ENCODE measurements around the gene PHF13.
"Not testable (repeated sequence)": the region's sequence is repeated elsewhere in the genome, so short reads cannot be mapped to it uniquely, and the experiment has no call there.

PHF13 gene

DNA sequence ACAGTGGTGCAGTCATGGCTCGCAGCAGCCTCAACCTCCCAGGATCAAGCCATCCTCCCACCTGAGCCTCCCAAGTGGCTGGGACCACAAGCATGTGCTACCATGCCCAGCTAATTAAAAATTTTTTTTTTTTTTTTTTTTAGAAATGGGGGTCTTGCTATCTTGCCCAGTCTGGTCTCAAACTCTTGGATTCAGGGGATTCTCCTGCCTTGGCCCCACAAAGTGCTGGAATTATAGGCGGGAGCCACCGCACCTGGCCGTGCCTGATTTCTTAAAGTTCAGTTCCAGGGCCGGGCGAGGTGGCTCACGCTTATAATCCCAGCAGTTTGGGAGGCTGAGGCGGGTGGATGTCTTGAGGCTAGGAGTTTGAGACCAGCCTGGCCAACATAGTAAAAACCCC is 17.5 kb downstream of the PHF13 start:
- DNase-seq (ENCODE audit: low spot score) = no peak

DNA sequence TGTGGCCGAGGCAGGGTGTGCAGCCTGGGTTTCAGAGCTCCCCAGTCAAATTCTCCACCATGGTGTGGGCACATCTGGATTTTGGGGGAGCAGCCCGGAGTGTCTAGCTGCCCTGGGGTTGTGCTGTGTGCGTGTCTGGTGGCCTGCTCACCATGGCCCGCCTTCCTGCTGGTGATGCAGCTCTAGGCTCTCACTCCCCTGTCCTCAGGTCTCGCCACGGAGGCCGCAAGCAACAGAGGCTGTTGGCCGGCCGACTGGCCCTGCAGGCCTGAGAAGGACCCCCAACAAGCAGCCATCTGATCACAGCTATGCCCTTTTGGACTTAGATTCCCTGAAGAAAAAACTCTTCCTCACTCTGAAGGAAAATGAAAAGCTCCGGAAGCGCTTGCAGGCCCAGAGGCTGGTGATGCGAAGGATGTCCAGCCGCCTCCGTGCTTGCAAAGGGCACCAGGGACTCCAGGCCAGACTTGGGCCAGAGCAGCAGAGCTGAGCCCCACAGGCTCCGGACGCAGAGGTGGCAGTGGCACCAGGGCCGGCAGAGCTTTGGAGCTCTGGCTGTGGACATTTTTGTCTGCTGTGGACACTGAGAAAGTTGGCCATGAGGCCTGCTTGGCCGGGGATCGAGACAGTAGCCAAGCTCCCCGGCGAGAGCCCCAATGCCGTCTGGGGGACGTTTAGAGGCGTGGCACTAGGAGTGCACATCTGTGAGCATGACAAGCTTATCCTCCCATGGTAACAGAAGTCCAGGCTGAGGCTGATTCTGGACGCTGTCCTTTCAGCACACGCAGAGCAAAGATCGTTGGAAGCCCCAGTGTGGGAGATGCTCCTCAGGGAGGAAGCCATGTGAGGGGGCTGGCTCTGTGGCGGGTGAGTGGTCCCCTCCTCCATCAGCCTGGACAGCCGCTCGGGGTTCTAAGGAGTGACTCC is 19.3 kb downstream of the PHF13 start:
- no peak for DNase-seq (ENCODE audit: low spot score)

DNA sequence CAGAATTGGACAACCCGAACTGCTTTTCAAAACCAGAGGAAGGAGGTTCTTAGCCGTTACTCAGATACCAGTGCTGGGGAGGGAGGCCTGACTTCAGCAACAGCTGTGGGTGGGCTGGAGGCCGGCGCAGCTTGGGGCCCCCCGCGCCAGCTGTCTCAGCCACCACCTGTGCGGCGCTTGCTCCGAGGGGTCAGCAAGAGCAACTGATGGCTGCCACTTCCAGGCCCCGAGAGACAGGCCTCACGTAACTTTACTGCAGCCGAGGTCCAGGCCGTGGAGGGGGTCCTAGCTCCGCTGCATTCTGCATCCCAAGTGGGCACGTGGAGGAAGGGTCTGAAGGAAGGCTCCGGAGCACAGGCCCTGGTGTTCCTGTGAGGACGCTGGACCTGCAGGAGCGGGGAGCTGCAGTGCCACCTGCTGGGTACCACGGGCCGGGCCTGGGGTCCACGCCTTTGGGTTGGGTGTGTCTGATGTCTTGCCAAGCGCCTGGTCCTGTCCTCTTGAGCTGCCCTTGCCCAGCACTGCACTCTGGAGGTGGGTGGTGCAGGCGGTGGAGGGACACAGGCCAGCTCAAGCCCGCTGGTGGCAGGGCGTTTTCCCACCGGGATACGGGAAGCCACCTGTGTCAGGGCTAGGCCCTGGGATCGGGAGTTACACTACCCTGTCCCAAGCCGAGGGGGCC is 21.0 kb downstream of the PHF13 start:
- peak; percentile 76 for DNase-seq (ENCODE audit: low spot score)

DNA sequence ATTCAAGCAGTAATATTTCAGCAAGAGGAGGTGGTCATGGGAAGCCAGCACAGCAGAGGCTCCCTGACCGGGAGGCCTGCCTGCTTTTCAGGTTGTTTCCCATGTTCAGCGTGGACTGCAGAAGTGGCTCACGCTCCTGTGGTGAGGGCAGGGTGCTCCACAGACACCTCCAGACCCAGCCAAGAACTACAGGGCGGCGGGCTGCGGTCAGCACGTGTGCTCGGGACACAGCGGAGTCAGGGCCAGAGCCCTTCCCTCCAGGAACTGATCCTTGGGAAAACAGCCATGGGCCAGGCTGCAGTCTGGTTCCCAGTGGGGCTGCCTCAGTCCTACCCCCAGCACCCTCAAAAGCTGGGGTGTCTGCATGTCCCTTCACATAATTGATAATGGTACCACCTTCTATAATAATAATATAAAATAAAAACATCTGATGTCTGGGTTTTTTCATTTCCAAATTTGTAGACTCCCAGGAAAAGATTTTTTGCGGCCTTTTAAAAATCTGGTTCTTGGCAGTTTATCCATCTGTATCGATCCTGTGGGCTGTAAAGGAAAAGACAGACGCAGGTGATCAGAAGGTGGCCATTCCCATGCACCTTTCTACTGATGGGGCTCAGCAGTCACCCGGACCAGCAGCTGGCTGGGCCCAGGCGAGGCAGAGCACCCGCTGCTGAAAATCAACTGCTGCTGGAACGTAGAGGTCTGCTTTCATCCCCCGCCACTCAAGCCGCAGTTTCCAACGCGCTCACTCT is 21.8 kb downstream of the PHF13 start:
- no peak for DNase-seq (ENCODE audit: low spot score)

DNA sequence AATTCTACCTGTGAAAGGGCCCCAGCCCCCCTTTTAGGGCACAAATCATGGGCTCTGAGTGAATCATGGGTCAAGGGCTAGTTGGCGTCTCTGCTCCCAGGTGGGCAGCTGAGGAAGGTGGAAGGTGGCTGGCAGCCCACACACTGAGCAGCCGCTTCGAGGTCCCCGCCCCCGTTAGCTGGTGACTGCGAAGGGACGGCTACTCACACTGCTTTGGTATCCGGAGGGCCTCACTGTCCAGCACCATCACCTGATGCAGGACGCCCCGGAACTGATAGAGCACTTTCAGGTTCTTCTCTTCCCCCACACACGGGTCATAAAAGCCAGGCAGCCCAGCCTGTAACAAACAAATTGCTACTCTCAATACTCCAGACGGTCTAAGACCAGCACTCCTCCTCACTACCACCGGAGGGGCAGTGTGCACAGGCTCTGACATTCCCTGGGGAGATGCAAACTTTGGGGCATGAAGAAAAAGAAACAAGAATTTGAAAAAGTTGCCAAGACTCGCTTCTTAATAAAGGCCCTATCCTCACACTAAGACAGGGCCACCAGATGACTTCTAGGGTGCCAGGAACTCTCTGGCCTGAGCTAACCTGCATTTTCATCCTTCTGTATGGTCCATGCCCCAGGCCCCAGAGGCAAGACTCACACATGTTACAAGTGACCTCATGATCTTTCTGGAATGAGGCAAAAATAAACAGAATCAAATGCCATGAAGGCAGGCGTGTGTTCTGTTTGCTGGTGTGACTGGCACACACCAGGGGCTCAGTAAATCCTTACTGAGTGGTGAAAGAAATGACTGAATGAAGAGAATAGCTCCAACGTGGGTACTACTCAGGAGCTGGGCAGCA is 22.6 kb downstream of the PHF13 start:
- DNase-seq (ENCODE audit: low spot score) = no peak

DNA sequence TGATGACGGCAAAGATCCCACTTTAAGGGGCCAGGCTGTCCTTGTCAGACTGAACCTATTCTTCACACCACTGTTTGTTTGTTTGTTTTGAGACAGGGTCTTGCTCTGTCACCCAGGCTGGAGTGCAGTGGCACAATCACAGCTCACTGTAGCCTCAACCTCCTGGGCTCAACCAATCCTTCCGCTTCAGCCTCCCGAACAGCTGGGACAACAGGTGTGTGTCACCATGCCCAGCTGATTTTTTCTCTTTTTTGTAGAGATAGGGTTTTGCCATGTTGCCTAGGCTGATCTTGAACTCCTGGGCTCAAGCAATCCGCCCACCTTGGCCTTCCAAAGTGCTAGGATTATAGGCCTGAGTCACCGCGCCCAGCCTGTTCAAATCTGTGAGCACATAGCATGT is 23.2 kb downstream of the PHF13 start:
- DNase-seq (ENCODE audit: low spot score) = not testable (repeated sequence)

DNA sequence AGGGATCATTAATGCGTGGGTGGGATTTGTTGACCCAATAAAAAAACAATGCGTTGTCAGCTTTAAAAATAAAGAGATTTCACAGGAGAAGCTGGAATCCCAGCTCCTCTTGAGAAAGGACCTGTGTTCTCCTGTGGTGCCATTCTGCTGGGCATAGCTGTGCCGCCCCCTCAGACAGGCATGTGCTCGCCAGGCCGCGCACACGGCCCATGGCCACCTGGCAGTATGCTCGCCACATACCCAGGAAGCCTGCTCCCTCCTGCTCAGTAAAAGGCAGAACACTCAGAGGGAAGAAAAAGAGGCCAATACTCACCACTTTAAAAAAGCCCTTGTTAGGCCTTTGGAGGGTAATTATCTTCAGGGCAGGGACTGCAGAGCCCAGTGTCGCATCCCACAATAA is 24.2 kb downstream of the PHF13 start:
- DNase-seq (ENCODE audit: low spot score) = no peak

DNA sequence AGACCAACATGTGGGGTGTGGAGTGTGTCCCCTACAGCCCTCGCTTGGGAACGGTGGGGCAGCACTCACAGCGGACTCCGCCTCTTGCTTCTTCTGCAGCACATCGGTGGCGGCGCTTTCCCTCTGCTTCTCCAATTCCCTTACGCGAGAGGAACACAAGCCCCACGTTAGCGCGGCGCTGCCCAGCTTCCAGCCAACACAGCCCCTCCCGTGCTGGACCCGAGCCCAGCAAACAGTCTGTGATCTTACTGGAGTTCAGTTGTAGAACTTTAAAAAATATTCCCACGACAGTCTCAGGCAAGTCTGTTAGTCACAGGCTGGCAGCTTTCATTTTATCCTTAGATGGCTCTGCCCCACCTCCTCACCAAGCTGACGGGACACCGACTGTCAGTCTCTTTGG is 24.7 kb downstream of the PHF13 start:
- peak; percentile 87 for DNase-seq (ENCODE audit: low spot score)

DNA sequence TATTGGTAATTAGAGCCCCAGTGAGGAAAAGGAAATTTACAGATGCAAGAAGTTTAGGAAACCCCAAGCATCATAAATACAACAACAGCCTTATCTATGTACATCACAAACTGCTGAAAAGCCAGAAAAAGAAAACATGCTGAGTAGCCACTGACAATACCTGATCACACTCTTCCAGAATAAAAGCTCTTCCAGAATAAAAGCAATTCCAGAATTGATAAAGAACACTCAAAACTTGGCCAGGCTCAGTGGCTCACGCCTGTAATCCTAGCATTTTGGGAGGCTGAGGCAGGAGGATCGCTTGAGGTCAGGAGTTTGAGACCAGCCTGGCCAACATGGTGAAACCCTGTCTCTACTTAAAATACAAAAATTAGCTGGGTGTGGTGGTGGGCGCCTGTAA is 27.3 kb downstream of the PHF13 start:
- DNase-seq (ENCODE audit: low spot score) = not testable (repeated sequence)

DNA sequence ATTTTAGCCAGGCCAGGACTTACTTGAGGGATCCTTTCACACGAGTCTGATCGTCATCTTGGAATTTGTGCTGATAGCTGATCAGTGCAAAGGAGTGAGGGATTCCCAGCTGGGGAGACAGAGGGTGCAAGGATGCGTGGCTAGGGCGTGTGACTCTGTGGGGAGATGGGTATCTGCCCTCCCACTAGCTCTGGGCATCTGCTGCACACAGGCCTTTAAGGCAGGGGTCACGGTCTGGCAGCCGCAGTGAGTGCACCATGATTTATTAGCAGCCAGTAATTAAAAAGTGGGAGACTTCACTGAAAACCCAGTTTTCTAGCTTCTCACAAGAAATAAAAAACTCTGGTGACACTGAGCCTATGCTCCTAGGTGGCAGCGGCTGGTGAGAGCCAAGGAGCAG is 31.5 kb downstream of the PHF13 start:
- no peak for DNase-seq (ENCODE audit: low spot score)

DNA sequence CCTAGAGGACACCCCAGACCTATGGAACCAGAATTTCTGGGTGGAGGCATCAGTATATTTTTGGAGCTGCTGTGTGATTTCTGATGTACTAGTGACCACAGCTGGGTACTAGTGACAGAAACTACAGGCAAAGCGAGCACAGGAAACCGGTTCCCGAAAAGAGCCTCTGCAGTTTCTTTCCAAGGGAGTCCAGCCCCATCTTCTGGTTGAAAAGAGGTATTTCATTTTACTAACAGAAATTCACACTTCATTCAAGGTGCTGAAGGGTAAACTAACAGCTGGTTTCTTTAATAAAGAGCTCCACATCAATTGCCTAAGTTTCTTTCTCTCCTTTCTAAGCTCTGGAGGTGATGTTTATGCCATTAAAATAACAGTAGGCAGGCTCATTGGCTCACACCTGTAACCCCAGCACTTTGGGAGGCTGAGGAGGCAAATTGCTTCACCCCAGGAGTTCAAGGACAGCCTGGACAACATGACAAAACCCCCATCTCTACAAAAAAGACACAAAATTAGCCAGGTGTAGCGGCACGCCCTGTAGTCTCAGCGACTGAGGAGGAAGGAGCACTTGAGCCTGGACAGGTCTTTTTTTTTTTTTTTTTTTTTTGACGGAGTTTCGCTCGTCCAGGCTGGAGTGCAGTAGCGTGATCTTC is 33.1 kb downstream of the PHF13 start:
- DNase-seq (ENCODE audit: low spot score) = no peak

DNA sequence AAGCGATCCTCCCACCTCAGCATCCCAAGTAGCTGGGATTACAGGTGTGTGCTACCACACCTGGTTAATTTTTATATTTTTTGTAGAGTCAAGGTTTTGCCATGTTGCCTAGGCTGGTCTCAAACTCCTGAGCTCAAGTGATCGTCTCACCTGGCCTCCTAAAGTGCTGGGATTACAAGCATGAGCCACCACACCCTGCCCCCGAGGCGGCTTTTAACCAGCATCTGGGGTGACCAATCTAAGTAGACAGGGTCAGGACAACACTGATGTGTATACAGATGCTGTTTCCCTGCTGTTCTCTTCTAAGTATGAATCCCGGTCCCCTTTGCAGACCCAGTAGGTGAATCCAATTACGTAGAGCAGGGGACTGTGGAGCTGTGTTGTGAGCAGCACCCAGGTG is 35.0 kb downstream of the PHF13 start:
- no peak for DNase-seq (ENCODE audit: low spot score)

DNA sequence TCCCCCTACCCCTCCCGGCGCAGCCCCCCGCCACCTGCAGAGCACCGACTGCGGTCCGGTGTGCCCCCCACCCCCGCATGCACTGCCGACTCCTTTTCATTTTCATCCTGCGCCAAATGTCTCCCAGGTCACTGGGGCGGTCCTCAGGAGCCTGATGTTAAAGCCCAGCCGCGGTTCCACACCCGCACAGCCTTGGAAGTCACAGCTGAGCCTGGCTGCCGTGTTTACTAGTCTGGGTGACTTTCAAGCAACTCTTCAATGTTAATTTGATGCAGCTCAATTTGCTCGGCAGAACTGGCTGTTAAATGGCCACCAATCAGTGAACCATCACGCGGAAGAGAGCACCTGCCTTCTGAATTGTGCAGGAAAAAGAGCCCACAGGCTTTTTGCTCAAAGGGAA is 38.4 kb downstream of the PHF13 start:
- DNase-seq (ENCODE audit: low spot score) = no peak

DNA sequence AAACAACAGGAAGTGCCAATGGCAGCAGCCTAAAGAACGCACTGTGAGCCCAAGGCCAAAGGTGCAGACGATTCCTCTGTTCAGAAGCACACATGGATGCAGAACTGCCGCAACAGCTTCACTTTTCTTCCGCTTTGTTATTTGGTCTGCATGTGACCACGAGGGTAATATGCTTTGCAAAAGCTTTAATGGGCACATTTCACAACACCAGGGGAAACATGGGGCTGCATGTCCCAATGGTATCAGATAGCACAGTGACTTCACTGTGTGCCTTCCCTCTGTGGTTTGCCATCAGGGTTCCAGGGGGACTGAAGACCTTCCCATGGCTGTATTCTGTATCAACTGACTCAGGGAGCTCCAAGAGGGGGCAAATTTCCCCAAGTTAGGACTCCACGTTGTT is 39.5 kb downstream of the PHF13 start:
- DNase-seq (ENCODE audit: low spot score) = no peak

DNA sequence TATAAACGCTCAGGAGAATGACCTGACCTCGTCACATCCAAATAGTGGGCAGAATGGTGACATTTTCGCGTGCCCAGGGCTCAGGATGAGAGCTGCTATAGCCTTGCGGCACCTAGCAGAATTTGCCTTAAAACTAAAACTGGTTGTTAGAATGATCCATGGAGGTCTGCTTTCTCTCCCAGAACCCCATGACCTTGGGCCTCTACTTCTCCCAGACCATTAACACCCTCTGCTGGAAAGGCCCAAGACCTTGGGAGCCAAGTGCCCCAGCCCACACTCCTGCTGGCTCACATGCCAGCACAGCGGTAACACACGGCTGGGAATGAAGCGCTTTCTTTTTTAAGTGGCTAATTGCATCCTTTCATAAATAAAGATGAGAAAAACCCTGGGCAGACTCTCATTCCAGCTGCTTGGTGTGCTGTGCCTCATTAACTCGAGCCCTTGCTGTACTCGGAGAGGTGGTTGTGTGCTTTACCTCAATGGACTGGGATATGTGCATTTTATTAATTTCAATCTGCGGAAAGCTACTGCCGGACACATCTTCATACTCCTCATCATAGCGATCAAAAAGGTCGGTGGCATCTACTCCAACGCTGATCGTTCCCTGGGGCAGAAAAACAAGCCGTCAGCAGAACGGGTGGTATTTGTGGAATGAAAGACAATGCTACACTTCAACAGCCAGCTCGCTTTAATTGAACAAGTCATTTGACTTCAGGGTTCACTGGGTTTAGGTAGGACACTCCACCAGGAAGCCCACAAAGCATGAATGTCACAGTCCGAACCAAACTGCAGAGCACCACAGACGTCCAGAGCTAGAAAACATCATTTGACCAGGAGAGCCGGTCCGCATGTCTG is 40.1 kb downstream of the PHF13 start:
- no peak for DNase-seq (ENCODE audit: low spot score)

DNA sequence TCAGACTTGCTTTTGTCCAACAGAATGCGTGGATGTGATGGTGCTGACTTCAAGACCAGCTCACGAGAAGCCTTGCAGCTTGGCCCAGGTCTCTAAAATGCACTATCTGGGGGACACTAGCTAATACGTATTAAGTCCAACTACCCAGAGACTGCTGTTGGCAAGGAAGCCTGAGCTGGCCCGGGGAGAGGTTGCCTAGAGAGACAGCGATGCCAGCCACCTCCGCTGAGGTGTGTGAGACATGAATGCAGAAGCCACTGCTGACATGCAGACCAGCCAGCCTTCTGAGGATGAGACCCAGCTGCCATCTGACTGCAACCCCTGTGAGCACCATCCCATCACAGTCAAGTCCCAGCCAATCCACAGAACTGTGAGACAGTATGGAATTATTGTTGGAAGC is 43.6 kb downstream of the PHF13 start:
- DNase-seq (ENCODE audit: low spot score) = no peak

DNA sequence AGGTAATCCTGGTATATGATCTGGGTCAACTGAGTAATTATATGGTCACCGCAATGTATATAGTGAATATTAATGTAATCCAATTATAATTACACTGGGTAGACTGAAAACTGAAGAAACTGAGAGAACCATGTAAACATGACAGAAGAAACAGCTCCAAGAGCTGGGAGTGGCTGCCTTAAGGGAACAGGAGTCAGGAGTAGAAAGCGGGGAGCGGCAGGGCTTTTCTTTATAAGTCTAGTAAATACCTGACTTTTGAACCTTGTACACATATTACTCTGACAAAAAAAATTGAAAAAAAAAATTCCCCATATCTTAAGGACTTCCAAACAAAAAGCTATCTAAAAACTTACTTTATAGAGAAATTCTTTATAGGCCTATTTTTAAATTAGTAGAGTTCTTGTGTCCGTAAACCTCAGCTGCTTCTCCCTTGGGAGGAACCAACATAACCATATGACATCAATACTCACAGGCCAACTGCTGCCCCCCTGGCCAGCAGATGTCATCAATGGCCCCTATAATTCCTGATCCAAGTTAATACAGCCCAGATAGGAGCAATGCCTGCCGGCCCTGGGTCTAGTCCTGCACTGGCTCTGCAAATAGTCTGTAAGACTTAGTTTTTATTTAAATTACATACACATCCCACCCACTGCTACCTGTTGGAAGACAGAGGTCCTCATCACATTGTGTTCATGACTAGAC is 45.0 kb downstream of the PHF13 start:
- DNase-seq (ENCODE audit: low spot score) = no peak

DNA sequence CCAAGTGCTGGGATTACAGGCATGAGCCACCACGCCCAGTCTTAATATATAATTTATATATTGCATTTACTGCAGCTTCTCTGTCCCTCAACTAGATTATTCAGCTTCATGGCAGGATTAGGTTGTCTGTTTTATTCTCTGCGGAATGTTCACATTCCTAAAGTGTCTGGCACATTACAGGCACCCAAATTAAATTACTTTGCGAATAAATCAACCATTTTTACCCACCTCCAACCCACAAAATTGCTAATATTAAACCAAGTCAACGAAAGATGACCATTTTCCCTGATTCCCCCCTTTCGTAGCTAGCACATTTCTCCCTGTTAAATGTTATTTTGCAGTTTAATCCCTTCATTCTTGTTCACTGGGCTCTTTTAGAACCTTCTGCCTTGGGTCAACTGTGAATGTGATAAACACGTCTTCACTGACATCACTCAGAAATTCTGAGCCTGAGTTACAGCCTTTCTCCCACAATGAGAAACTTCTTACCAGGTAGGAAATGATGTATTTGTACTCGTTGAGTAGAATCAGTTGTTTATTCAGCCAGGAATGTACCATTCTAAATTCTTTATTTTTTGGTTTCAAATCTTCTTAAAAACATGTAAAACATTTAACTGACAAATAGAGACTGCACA is 47.0 kb downstream of the PHF13 start:
- no peak for DNase-seq (ENCODE audit: low spot score)

DNA sequence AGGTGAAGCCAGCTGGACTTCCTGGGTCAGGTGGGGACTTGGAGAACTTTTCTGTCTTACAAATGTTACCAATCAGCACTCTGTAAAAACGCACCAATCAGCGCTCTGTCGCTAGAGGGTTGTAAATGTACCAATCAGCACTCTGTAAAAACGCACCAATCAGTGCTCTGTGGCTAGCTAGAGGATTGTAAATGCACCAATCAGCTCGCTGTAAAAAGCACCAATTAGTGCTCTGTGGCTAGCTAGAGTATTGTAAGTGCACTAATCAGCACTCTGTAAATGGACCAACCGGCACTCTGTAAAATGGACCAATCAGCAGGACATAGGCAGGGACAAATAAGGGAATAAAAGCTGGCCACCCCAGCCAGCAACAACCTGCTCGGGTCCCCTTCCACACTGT is 48.9 kb downstream of the PHF13 start:
- DNase-seq (ENCODE audit: low spot score) = not testable (repeated sequence)

Data from left forelimb (tissue), 1 donor.